ENCODE measurements around the gene GNAQ.
A peak's percentile ranks its signal among the peaks of the same experiment; 100 is the strongest.

Gene GNAQ

DNA sequence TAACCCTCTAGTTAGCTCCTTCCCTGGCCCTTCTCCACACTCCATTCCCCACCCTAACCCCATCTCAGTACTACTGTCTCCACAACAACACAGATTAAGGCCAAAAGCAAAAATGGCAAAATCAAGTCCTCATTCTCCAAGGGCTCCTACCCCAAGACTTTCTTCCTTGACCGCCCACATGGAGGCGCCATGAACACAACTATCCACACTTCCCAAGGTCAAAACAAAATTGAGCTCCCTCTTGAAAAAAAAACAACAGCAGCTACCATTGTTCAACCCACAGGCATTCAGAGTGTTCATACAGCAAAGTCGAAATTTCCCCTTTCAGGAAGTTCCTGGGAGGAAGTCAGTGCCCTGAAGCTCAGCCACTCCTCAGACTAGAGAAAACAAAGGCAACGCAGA is 54.4 kb downstream of the GNAQ start:
- TF ChIP-seq, protein P1, sequence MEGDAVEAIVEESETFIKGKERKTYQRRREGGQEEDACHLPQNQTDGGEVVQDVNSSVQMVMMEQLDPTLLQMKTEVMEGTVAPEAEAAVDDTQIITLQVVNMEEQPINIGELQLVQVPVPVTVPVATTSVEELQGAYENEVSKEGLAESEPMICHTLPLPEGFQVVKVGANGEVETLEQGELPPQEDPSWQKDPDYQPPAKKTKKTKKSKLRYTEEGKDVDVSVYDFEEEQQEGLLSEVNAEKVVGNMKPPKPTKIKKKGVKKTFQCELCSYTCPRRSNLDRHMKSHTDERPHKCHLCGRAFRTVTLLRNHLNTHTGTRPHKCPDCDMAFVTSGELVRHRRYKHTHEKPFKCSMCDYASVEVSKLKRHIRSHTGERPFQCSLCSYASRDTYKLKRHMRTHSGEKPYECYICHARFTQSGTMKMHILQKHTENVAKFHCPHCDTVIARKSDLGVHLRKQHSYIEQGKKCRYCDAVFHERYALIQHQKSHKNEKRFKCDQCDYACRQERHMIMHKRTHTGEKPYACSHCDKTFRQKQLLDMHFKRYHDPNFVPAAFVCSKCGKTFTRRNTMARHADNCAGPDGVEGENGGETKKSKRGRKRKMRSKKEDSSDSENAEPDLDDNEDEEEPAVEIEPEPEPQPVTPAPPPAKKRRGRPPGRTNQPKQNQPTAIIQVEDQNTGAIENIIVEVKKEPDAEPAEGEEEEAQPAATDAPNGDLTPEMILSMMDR (IDR thresholded peaks at IDR 0.05; ENCODE audit: control extremely low read depth, extremely low read depth, low read depth, missing control alignments) = peak; percentile 35
- CTCF ChIA-PET = interaction anchor here (0.8 to 2.4 kb wide), 7 partner anchors 9 to 76 kb away, joined by 3 to 11 read pairs (median 4); no protein-coding TSS in a partner anchor
- no peak for DNase-seq (ENCODE audit: extremely low spot score)
- POLR2A ChIA-PET = no interaction called here

DNA sequence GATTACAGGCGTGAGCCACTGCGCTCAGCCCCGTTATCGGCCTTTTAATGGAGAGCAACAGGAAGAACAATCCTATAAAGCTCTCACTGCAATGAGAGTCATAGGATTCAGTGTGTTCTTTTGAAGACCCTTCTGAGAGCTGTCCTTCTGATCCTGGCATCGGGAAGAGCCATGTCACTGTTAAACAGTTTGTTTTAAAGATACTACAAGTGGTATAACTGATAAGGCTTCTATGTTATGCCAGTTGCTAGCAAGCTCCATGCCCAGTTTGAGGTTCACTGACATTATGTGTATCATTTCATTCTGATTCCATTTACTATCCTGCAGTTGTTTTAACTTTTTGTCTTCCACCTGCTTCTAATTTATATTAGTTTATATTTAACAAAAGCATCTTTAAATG is 55.8 kb downstream of the GNAQ start:
- TF ChIP-seq, protein P1 (IDR thresholded peaks at IDR 0.05; ENCODE audit: control extremely low read depth, extremely low read depth, low read depth, missing control alignments) = no peak
- DNase-seq (ENCODE audit: extremely low spot score) = no peak
- CTCF ChIA-PET = interaction anchor here (0.9 to 2.2 kb wide), 3 partner anchors 11 to 50 kb away, joined by 3 to 7 read pairs (median 7); no protein-coding TSS in a partner anchor
- POLR2A ChIA-PET = no interaction called here

DNA sequence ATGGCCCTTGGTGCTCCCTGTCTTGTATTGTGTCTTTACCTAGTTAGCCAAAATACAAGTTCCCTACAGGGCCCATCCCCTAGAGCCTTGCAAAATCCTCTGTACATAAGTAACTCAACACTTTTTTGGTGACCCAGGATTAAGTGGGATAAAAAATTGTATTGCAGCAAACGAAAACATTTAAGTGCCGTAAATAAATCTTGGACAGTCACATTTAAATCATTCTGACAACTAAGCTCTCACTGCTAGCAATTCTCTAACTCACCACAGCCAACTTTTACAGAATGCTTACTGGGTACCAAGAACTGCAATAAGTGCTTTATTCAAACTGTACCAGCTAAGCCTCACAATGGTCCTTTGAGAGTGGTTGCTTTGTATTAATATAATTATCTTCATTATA is 56.6 kb downstream of the GNAQ start:
- TF ChIP-seq, protein P1 (IDR thresholded peaks at IDR 0.05; ENCODE audit: control extremely low read depth, extremely low read depth, low read depth, missing control alignments) = no peak
- CTCF ChIA-PET = interaction anchor here (0.9 to 2.2 kb wide), 4 partner anchors 20 to 127 kb away, joined by 3 to 7 read pairs (median 3); no protein-coding TSS in a partner anchor
- DNase-seq (ENCODE audit: extremely low spot score) = no peak
- POLR2A ChIA-PET = no interaction called here

DNA sequence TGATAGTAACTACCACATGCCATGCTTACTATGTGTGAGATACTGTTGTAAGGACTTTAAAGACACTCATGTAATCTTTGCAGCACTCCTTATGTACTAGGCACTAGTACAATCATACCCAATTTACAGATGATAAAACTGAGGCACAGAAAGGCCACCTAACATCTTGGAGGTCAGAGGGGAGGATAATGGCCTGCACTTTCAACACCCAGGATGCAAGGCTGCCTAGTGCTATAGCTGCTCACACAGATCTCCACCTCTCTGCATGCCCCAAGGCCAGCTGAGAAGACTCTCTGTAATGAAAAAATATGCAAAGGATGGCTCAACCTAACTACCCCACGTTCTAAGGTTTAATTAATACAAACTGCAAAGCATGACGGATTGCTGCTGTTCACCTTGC is 57.2 kb downstream of the GNAQ start:
- ChIA-PET POLR2A (no interaction called here), CTCF (interaction anchor here (0.8 to 1.3 kb wide), 3 partner anchors 10 to 127 kb away, joined by 3 read pairs; no protein-coding TSS in a partner anchor)
- TF ChIP-seq, protein P1 (IDR thresholded peaks at IDR 0.05; ENCODE audit: control extremely low read depth, extremely low read depth, low read depth, missing control alignments) = no peak
- DNase-seq (ENCODE audit: extremely low spot score) = no peak

DNA sequence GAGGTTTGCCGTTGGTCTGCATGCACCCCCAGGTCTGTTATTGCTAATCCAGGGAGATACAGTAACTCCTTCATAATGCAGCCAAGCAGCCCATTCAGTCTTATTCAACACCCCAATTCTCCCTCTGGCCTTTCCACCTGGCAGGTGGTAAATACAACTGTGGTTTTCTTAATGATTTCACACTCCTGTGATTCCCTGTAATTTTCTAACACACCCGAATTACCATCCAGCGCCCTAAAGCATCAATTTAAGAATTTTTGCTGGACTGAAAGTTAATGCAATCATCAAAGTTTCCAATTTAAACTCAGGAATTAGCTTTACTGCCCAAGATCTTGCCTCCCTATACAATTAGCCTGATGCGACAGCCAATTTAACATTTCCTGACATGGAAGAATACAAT is 62.5 kb downstream of the GNAQ start:
- POLR2A ChIA-PET = no interaction called here
- TF ChIP-seq, protein P1 (IDR thresholded peaks at IDR 0.05; ENCODE audit: control extremely low read depth, extremely low read depth, low read depth, missing control alignments) = no peak
- CTCF ChIA-PET = no interaction called here
- DNase-seq (ENCODE audit: extremely low spot score) = no peak

DNA sequence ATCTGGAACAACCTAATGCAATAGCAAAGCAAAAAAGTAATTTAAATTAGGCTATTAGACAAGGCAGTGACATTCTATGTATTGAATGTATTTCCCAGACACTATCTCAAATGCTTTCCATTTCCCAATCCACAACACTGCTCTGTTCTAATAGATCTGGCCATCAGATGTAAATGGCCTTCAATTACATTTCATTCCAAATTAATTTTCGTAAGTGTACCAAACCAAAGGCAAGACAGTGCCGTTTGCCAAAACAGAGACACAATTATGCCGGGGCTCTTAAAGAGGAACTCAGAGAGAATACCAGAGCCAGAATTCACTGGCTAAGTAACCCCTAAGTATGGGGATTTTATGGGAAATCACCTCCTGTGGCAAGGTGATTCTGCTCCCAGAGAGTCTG is 63.1 kb downstream of the GNAQ start:
- ChIA-PET POLR2A (no interaction called here), CTCF (no interaction called here)
- TF ChIP-seq, protein P1 (IDR thresholded peaks at IDR 0.05; ENCODE audit: control extremely low read depth, extremely low read depth, low read depth, missing control alignments) = no peak
- DNase-seq (ENCODE audit: extremely low spot score) = no peak

DNA sequence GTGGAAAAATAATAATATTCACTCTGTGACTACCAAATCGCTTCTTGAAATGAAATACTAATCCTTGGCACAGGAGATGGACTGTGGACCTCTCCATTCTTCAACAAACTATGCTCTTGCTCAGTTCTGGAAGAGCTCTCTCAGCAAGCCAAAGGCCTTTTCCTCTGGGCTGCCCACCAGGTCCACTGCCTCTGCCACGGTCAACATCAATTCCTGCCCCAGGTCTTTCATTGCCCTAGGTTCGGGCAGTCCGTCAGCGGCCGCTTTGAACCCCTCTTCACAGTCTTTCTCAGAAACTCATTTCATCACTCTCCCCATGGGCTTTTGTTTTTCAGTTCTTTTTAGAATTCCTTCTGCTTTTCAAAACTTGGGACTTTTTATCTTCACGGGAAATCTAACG is 64.9 kb downstream of the GNAQ start:
- POLR2A ChIA-PET = no interaction called here
- TF ChIP-seq, protein P1 (IDR thresholded peaks at IDR 0.05; ENCODE audit: control extremely low read depth, extremely low read depth, low read depth, missing control alignments) = no peak
- DNase-seq (ENCODE audit: extremely low spot score) = no peak
- CTCF ChIA-PET = no interaction called here

Measured in GM10248 (cell line).